HG03432 (cell line): ENCODE results near the gene SMARCC1.
"Not testable (repeated sequence)": the region's sequence is repeated elsewhere in the genome, so short reads cannot be mapped to it uniquely, and the experiment has no call there.

ENCODE experiments used
- ATAC-seq: cut with Tn5 transposase; IDR thresholded peaks from one replicate; pipeline ENCODE4 v1.9.1; 2021; ENCODE audit warnings: mild to moderate bottlenecking, moderate library complexity; ENCODE audit not compliant: unreplicated experiment

Gene SMARCC1

DNA sequence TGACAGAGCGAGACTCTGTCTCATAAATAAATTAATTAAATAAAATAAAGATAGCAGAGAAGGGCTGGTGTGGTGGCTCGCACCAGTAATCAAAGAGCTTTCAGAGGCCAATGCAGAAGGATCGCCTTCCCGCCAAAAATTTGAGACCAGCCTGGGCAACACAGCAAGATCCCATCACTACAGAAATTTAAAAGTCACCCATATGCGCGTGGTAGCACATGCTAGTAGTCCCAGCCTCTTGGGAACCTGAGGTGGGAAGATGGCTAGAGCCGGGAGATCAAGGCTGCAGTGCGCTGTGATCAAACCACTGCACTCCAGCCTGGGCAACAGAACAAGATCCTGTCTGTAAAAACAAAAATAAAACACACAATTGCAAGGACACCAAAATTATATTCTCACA lies 9.6 kb downstream of the SMARCC1 start:
- ATAC-seq, result no peak

GRCh38 chr3:47766186-47766585 lies 15.5 kb downstream of the SMARCC1 start:
- ATAC-seq, result no peak

DNA sequence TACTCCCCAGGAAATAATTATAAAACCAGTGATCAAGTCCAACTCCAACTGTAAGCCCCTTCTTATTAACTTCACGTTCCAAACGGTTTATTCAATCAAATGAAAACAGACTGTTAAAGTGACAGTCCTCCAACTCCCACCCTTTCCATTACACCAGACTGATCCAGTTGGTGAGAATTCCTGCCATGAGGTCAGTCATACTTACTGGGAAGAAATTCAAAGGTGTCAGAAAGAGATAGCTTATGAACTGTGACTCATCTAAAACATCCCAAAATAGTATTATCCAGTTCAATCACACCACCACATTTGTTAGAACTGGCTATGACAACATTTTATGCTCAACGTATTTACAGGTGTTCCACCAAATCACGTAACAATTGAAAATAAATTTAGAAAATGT lies 19.5 kb downstream of the SMARCC1 start:
- ATAC-seq, result no peak

DNA sequence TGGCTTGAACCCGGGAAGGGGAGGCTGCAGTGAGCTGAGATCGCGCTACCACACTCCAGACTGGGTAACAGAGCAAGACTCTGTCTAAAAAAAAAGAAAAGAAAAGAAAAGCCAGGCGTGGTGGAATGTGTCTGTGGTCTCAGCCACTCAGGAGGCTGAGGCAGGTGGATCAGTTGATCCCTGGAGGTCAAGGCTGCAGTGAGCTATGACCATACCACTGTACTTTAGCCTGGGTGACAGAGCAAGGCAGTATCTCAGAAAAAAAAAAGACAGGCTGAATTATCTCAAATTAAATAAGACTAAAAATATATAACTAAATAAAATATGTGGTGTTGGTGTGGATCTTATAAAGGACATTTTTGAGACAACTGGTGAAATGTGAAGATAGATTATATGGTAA lies 20.6 kb downstream of the SMARCC1 start:
- ATAC-seq, result no peak

DNA sequence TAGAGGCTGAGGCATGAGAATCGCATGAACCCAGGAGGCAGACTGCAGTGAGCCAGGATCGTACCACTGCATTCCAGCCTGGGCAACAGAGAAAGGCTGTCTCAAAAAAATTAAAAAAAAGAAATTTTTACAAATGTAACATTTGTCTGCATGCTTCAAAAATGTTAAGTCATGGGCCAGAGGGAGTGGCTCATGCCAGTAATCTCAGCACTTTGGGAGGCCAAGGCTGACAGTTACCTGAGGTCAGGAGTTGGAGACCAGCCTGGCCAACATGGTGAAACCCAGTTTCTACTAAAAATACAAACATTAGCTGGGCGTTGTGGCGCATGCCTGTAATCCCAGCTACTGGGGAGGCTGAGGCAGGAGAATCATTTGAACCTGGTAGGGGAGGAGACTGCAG lies 21.5 kb downstream of the SMARCC1 start:
- not testable (repeated sequence) for ATAC-seq

DNA sequence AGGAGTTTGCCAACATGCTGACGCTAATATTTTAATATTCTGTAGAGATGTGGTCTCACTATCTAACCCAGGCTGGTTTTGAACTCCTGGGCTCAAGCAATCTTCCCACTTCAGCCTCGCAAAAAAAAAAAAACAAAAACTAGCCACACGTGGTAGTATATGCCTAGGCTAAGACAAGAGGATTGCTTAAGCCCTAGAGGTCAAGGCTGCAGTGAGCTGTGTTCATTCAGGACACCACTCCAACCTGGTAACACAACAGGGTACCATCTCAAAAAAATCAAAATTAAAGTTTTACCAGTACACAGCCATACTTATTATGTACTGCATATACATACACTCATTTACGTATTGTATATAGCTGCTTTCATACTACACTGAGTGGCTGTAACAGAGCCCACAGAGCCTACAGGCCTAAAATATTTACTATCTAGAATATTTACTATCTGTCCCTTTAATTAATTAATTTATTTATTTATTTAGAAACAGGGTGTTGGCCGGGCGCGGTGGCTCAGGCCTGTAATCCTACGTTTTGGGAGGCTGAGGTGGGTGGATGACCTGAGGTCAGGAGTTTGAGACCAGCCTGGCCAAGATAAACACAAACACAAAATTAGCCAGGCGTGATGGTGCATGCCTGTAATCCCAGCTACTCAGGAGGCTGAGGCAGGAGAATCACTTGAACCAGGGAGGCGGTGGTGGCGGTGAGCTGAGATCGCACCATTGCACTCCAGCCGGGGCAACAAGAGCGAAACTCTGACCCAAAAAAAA lies 23.2 kb downstream of the SMARCC1 start:
- ATAC-seq, result no peak

GRCh38 chr3:47752716-47753115 lies 29.0 kb downstream of the SMARCC1 start:
- ATAC-seq, result no peak

GRCh38 chr3:47750811-47751354 lies 30.8 kb downstream of the SMARCC1 start:
- not testable (repeated sequence) for ATAC-seq

- ATAC-seq, result no peak
These were observed 34.1 kb downstream of the SMARCC1 start for GRCh38 chr3:47747558-47747957.

DNA sequence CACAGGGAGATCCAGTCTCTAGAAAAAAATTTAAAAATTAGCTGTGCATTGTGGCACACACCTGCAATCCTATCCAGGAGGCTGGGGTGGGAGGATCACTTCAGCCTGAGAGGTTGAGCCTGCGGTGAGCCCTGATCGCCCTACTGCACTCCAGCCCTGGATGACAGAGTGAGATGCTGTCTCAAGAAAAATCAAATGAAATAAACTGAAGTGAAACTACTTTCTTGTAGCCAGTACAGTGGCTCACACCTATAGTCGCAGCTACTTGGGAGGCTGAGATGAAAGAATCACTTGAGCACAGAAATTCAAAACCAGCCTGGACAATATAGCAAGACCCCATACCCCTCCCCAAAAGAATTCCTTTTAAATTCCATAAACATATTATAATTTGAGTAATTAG lies 35.4 kb downstream of the SMARCC1 start:
- ATAC-seq, result no peak

GRCh38 chr3:47743855-47744254 lies 37.8 kb downstream of the SMARCC1 start:
- ATAC-seq, result no peak

- ATAC-seq, result not testable (repeated sequence)
These were observed 38.3 kb downstream of the SMARCC1 start for GRCh38 chr3:47743352-47743751.

DNA sequence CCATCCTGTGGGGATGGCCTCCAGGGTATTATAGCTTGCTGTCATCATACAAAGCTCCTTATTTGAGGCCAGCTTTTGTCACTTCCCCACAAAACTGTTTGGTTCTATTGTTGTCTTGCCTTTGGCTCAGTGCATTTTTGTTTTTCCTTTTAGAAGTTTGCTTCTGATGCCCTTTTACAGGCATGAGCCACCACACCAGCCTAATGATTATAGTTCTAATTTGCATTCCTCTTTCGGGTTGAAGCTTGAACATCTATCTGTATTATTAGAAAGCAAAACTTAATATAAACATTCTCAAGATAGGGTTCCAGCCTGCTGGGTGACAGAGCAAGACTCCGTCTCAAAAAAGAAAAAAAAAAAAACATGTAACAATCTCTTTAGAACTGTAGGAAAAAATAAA lies 39.8 kb downstream of the SMARCC1 start:
- peak; percentile 57 for ATAC-seq

DNA sequence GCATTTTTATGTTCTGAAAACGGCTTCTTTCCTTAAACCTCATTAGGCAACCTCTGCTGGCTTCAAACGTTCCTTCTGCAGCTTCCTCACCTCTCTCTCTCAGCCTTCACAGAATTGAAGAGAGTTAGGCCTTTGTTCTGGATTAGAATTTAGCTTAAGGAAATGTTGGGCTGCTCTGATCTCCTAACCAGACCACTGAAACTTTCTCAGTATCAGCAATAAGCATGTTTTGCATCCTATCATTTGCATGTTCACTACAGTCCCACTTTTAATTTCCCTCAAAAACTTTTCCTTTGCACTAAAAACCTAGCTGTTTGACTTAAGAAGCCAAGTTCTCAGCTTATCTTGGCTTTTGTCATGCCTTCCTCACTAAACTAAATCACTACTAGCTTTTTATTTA lies 49.5 kb downstream of the SMARCC1 start:
- no peak for ATAC-seq

DNA sequence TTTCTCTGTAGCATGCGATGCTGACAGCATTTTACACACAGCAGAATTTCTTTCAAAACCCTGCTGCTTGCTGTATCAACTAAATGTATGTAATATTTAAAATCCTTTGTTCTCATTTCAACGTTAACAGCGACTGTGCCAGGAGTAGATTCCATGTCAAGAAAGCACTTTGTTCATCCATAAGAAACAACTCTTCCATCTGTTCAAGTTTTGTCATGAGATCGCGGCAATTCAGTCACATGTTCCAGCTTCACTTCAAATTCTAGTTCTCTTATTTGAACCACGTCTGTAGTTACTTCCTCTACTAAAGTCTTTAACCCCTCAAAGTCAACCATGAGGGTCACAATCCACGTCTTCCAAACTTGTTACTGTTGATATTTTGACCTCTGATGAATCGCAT lies 50.6 kb downstream of the SMARCC1 start:
- ATAC-seq, result no peak

DNA sequence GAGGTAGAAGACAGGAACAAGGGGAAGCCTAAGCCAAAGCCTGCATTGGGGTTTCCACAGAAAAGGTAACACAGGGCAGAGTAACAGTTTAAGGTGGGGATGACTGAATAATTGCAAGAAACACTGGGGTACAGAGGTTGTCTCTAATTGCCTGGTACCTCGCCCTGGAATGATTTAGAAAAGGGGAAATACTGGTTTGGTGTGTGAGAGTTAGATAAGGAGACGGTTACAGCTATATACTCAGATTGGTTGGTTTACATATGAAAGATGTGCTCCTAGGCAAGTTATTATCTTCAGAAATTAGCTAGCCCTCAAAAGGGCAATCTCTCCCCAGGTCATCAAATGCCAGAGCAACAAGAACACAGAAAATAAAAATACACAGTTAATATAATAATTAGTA lies 58.8 kb downstream of the SMARCC1 start:
- ATAC-seq, result no peak

GRCh38 chr3:47717448-47717847 lies 64.2 kb downstream of the SMARCC1 start:
- ATAC-seq, result not testable (repeated sequence)

DNA sequence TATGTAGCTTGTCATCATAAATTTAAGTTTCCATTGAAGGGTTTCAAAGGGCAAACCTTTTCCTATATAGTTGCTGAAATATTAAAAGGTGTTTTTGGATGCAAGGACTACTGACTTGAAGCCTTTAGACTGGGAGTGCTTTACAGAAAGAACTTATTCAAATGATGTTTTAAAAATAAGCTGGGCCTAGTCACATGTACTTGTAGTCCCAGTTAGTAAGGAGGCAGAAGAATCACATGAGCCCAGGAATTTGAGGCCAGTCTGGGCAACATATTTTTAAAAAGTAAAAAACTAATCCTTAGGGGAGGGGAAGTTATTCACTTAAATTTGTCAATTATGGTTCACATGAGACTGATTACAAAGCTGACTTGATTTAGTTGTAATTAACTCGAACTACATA lies 65.0 kb downstream of the SMARCC1 start:
- no peak for ATAC-seq

DNA sequence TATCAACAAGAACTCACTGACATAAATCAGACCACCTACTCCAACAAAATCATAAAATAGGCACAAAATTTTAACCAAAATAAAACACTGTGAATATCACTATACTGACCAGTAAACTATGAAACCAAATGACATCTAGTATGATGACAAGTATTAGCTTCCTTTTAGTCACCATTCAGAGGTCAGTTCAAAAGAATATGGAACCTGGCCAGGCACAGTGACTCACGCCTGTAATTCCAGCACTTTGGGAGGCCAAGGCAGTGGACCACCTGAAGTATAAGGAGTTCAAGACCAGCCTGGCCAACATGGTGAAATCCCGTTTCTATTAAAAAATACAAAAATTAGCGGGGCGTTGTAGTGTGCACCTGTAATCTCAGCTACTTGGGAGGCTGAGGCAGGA lies 65.8 kb downstream of the SMARCC1 start:
- ATAC-seq, result no peak

DNA sequence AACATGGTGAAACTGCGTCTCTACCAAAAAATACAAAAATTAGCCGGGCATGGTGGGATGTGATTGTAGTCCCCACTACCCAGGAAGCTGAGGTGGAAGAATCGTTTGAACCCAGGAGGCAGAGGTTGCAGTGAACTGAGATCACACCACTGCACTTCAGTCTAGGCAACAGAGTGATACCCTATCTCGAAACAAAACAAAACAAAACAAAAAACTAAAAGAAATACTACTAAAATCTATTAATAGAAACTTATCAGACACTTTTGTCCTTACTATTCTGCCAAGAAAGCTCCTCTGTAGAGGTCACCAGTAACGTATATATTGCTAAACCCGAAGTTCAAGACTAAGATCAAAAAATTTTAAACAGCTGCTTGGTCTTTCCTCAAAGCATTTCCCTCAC lies 67.1 kb downstream of the SMARCC1 start:
- no peak for ATAC-seq

GRCh38 chr3:47713655-47714054 lies 68.0 kb downstream of the SMARCC1 start:
- no peak for ATAC-seq

- no peak for ATAC-seq
These were observed 69.3 kb downstream of the SMARCC1 start for GRCh38 chr3:47712398-47712797.

DNA sequence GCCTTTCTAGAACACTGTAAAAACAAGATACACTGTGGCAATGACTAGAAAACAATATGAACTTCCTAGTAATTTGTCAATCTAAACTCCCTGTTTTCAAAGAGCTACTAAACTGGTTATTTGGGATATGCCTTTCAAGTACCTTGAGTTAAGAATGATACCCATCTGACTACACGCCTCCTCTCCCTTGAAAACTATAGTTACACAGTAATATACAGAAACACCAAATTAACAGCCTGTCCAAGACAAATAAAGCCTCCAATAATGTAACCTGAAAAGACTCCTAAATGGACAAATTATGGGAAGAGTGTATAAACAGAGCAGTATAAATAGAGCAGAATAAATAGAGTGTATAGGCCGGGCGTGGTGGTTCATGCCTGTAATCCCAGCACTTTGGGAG lies 70.1 kb downstream of the SMARCC1 start:
- ATAC-seq, result no peak
